H9 (cell line): ENCODE results near the gene PRSS2. TPM values are rescaled to one million over a fixed set of nuclear protein-coding genes. Genes with fewer than 3 reads are reported as not detected.

ENCODE experiments used
- DNase-seq: peaks from one replicate; pipeline ENCODE4 v3.0.0-alpha.2; 2017
- H2AFZ ChIP-seq: one replicate; pipeline ENCODE4 v1.6.1; 2013; ENCODE audit warnings: mild to moderate bottlenecking, low read length, control low read depth, moderate library complexity
- H2AK5ac ChIP-seq: 2 replicates; pipeline ENCODE4 v1.6.1; 2013; ENCODE audit warnings: low read length, control low read depth, mixed read lengths; ENCODE audit not compliant: insufficient read length
- H2BK120ac ChIP-seq: one replicate; pipeline ENCODE4 v1.6.1; 2013; ENCODE audit warnings: low read depth, mild to moderate bottlenecking, low read length, control low read depth, inconsistent platforms; ENCODE audit not compliant: poor library complexity, severe bottlenecking
- H2BK12ac ChIP-seq: 2 replicates; pipeline ENCODE4 v1.6.1; 2013; ENCODE audit warnings: low read length, control low read depth, mixed read lengths, low read depth; ENCODE audit not compliant: insufficient read length
- H2BK15ac ChIP-seq: 2 replicates; pipeline ENCODE4 v1.6.1; 2013; ENCODE audit warnings: low read depth, low read length, control low read depth
- H2BK20ac ChIP-seq: one replicate; pipeline ENCODE4 v1.6.1; 2013; ENCODE audit warnings: low read depth, mild to moderate bottlenecking, low read length, control low read depth, inconsistent platforms; ENCODE audit not compliant: poor library complexity, severe bottlenecking
- H2BK5ac ChIP-seq: 2 replicates; pipeline ENCODE4 v1.6.1; 2013; ENCODE audit warnings: low read length, control low read depth, mixed read lengths; ENCODE audit not compliant: insufficient read length
- H3K14ac ChIP-seq: 2 replicates; pipeline ENCODE4 v1.6.1; 2013; ENCODE audit warnings: low read length, control low read depth; ENCODE audit not compliant: insufficient read depth
- H3K18ac ChIP-seq: 2 replicates; pipeline ENCODE4 v1.6.1; 2013; ENCODE audit warnings: low read depth, mild to moderate bottlenecking, mixed read lengths, low read length, control low read depth; ENCODE audit not compliant: insufficient read length
- H3K23ac ChIP-seq: 2 replicates; pipeline ENCODE4 v1.6.1; 2013; ENCODE audit warnings: low read length, control low read depth, mixed read lengths, low read depth; ENCODE audit not compliant: insufficient read length
- H3K23me2 ChIP-seq: 2 replicates; pipeline ENCODE4 v1.6.1; 2013; ENCODE audit warnings: low read depth, mild to moderate bottlenecking, mixed read lengths, low read length, control low read depth; ENCODE audit not compliant: insufficient read length, poor library complexity, severe bottlenecking
- H3K27ac ChIP-seq: 2 replicates; pipeline ENCODE4 v1.5.1; 2013; ENCODE audit warnings: low read length, control low read depth, mixed read lengths, low read depth; ENCODE audit not compliant: insufficient read length
- H3K27me3 ChIP-seq: 2 replicates; pipeline ENCODE4 v1.6.1; 2013; ENCODE audit warnings: low read length, control low read depth, inconsistent platforms; ENCODE audit not compliant: insufficient read depth
- H3K4ac ChIP-seq: 2 replicates; pipeline ENCODE4 v1.6.1; 2013; ENCODE audit warnings: low read depth, mild to moderate bottlenecking, control low read depth, inconsistent platforms, low read length, moderate library complexity
- H3K4me1 ChIP-seq: 2 replicates; pipeline ENCODE4 v1.6.1; 2013; ENCODE audit warnings: low read length, control low read depth, inconsistent platforms; ENCODE audit not compliant: insufficient read depth
- H3K4me2 ChIP-seq: 2 replicates; pipeline ENCODE4 v1.6.1; 2013; ENCODE audit warnings: low read length, control low read depth, mixed read lengths; ENCODE audit not compliant: insufficient read length, insufficient read depth
- H3K56ac ChIP-seq: 2 replicates; pipeline ENCODE4 v1.6.1; 2013; ENCODE audit warnings: low read depth, mild to moderate bottlenecking, mixed read lengths, low read length, control low read depth; ENCODE audit not compliant: insufficient read length
- H3K79me1 ChIP-seq: 2 replicates; pipeline ENCODE4 v1.6.1; 2013; ENCODE audit warnings: low read depth, mild to moderate bottlenecking, moderate library complexity, low read length, control low read depth, inconsistent platforms; ENCODE audit not compliant: insufficient read depth, poor library complexity, severe bottlenecking
- H3K79me2 ChIP-seq: 2 replicates; pipeline ENCODE4 v1.6.1; 2013; ENCODE audit warnings: low read length, control low read depth, inconsistent platforms; ENCODE audit not compliant: insufficient read depth
- H3K9ac ChIP-seq: 2 replicates; pipeline ENCODE4 v1.6.1; 2013; ENCODE audit warnings: low read length, control low read depth, mixed read lengths; ENCODE audit not compliant: insufficient read length; ENCODE audit errors: extremely low read depth
- H3K9me3 ChIP-seq: one replicate; pipeline ENCODE4 v1.6.1; 2013; ENCODE audit warnings: low read depth, low read length, inconsistent platforms; ENCODE audit not compliant: control insufficient read depth
- H3T11ph ChIP-seq: one replicate; pipeline ENCODE4 v1.6.1; 2013; ENCODE audit warnings: mild to moderate bottlenecking, low read length, control low read depth, inconsistent platforms
- H4K20me1 ChIP-seq: one replicate; pipeline ENCODE4 v1.6.1; 2013; ENCODE audit not compliant: control insufficient read depth, insufficient read length, insufficient read depth
- H4K5ac ChIP-seq: 2 replicates; pipeline ENCODE4 v1.6.1; 2013; ENCODE audit warnings: low read depth, mild to moderate bottlenecking, mixed read lengths, low read length, control low read depth; ENCODE audit not compliant: insufficient read length
- H4K8ac ChIP-seq: replicated peaks from 2 replicates; pipeline ENCODE4 v1.6.1; 2013; ENCODE audit warnings: low read length, control low read depth, mixed read lengths, low read depth; ENCODE audit not compliant: insufficient read length
- H4K91ac ChIP-seq: 2 replicates; pipeline ENCODE4 v1.6.1; 2013; ENCODE audit warnings: low read depth, mild to moderate bottlenecking, moderate library complexity, mixed read lengths, low read length, control low read depth; ENCODE audit not compliant: insufficient read length
- H3K27ac Mint-ChIP-seq, 3 experiments: 2 replicates in 2 of 3; 3 replicates in 1 of 3; pipeline ENCODE4 v1.8.0; 2020 to 2021; ENCODE audit warnings: mixed read lengths in 3 of 3, mild to moderate bottlenecking in 1 of 3, moderate library complexity in 1 of 3
- H3K27me3 Mint-ChIP-seq: 2 replicates; pipeline ENCODE4 v1.8.0; 2021; ENCODE audit warnings: low read depth, mild to moderate bottlenecking, moderate library complexity, mixed read lengths
- H3K36me3 Mint-ChIP-seq, 3 experiments: 2 replicates in 2 of 3; 3 replicates in 1 of 3; pipeline ENCODE4 v1.8.0; 2020 to 2021; ENCODE audit warnings: low read depth in 3 of 3, mixed read lengths in 3 of 3; ENCODE audit not compliant: insufficient read depth in 1 of 3
- H3K4me1 Mint-ChIP-seq, 2 experiments: 2 replicates each; pipeline ENCODE4 v1.8.0; 2020; ENCODE audit warnings: mixed read lengths in 2 of 2
- H3K4me3 Mint-ChIP-seq, 2 experiments: 2 replicates in 1 of 2; 3 replicates in 1 of 2; pipeline ENCODE4 v1.8.0; 2020 to 2021; ENCODE audit warnings: mild to moderate bottlenecking in 2 of 2, mixed read lengths in 2 of 2, moderate library complexity in 1 of 2
- H3K9me3 Mint-ChIP-seq, 2 experiments: 2 replicates in 1 of 2; 3 replicates in 1 of 2; pipeline ENCODE4 v1.8.0; 2020; ENCODE audit warnings: mild to moderate bottlenecking in 2 of 2, mixed read lengths in 2 of 2, moderate library complexity in 1 of 2
- WGBS: extraction: QIAGEN DNeasy Blood & Tissue Kit; methylation state at CpG from one replicate; pipeline ENCODE4 v1.1.7; 2013; ENCODE audit warnings: missing lambda C conversion rate, low lambda C conversion rate, mixed read lengths; ENCODE audit not compliant: insufficient read length; ENCODE audit errors: extremely low coverage; 5-methylcytosine and 5-hydroxymethylcytosine counted together
- total RNA-seq: library from RNA; stranded (reverse); gene quantifications from 2 replicates; pipeline ENCODE4 v1.2.1, GENCODE V29; 2021
- TF ChIP-seq, protein P1 (sequence below): fragments of 200-600 bp; sonication (generic); conservative IDR thresholded peaks from 3 replicates; pipeline ENCODE4 v1.8.0; 2021; ENCODE audit warnings: antibody characterized with exemption, mild to moderate bottlenecking

PRSS2 gene
- total RNA-seq, 1 experiment from 2014 or later = not detected

DNA sequence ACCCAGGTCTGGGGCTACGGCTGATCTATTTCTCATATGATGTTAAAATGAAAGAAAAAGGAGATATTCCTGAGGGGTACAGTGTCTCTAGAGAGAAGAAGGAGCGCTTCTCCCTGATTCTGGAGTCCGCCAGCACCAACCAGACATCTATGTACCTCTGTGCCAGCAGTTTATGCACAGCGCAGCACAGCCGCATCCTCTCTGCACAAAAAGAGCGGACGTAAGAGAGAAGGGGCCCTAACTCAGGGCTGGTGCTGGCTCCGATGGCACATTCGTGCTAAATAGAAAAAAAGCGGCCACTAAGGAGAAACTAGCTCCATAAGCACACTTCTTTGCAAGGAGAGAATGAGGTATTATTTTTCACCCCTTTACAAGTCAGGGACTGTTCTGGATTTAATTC is 49.8 kb upstream of the PRSS2 start:
- Histone ChIP-seq H3K56ac (no peak overlapping the region), H4K5ac (no peak overlapping the region), H3K4me1 (no peaks in the 10 kb centered on the region), H2BK15ac (no peak overlapping the region), H4K91ac (no peak overlapping the region), H3T11ph (no peak overlapping the region), H3K4ac (no peak overlapping the region), H3K23ac (no peak overlapping the region), H2AK5ac (no peak overlapping the region), H3K14ac (no peak overlapping the region), H3K9me3 (no peaks in the 10 kb centered on the region), H3K4me2 (no peak overlapping the region), H3K27ac (no peak overlapping the region), H3K9ac (no peak overlapping the region), H3K79me2 (no peaks in the 10 kb centered on the region), H3K79me1 (no peaks in the 10 kb centered on the region), H2BK12ac (no peak overlapping the region), H2AFZ (no peak overlapping the region), H4K8ac (no peak overlapping the region), H3K18ac (no peak overlapping the region), H2BK5ac (no peak overlapping the region), H4K20me1 (no peaks in the 10 kb centered on the region), H2BK20ac (no peak overlapping the region), H2BK120ac (no peak overlapping the region), H3K23me2 (no peaks in the 10 kb centered on the region), H3K27me3 (no peaks in the 10 kb centered on the region)
- no peak for DNase-seq
- no CpG with 5 or more reads among the region's 10 CpGs for WGBS
- TF ChIP-seq, protein P1, sequence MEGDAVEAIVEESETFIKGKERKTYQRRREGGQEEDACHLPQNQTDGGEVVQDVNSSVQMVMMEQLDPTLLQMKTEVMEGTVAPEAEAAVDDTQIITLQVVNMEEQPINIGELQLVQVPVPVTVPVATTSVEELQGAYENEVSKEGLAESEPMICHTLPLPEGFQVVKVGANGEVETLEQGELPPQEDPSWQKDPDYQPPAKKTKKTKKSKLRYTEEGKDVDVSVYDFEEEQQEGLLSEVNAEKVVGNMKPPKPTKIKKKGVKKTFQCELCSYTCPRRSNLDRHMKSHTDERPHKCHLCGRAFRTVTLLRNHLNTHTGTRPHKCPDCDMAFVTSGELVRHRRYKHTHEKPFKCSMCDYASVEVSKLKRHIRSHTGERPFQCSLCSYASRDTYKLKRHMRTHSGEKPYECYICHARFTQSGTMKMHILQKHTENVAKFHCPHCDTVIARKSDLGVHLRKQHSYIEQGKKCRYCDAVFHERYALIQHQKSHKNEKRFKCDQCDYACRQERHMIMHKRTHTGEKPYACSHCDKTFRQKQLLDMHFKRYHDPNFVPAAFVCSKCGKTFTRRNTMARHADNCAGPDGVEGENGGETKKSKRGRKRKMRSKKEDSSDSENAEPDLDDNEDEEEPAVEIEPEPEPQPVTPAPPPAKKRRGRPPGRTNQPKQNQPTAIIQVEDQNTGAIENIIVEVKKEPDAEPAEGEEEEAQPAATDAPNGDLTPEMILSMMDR = no peak
- Mint-ChIP-seq H3K9me3 (no peaks in the 10 kb centered on the region), H3K36me3 (no peaks in the 10 kb centered on the region; a peak in 1 of 7 replicates), H3K27me3 (no peaks in the 10 kb centered on the region), H3K4me1 (no peaks in the 10 kb centered on the region), H3K27ac (peak overlapping the region in 1 of 3 experiments; percentile 76; a peak in 1 of 7 replicates), H3K4me3 (no peak overlapping the region)
